ENCODE measurements around the gene PLEKHG4B. TPM values are rescaled to one million over a fixed set of nuclear protein-coding genes. Genes with fewer than 3 reads are reported as not detected.

PLEKHG4B gene
- polyA plus RNA-seq, 1 donor (not counting 4 experiments of a cell fraction or from before 2014, with no cell fraction given), result not detected

DNA sequence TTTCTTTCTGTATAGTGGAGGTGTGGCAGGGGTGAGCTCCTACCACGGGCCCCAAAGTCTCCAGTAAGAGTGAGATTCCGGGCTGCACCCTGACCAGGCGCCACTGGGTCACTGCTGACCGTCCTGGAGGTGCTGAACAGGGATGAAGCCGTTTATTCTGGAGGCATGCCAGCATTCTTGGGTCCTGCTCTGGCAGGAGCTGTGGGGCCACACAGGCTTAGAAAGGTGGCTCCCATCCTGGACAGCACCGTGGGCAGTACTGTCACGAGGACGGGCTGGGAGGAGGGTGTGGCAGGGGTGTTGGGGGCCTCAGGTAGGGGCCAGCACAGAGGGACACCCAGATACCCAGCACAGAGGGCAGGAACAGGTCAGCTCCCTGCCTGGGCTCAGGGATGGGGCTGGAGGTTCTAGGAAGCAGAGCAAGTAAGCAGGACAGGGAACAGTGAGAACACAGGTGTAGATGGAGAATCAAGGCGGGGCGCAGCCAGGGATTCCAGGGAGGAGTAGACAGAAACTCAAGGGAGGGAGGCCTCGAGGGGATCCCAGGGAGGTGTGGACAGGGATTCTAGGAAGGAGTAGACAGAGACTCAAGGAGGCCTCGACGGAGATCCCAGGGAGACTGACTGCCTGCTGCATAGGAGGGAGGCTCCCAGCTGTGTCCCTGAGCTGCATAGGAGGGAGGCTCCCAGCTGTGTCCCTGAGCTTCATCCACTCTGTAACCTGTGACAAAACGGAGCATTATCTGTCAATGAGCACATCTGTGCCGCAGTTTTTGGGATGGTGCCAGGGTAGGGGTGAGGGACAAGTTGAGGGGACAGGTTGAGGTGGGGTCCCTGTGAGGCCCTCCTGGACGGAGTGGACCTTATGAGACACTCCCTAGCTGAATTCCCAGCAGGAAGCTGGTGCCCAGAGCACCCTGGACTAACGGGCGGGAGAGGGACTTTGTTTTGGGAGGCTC lies 1.1 kb upstream of the PLEKHG4B start:
- no peak overlapping the region for H2AFZ ChIP-seq (ENCODE audit: control insufficient read depth, low read length)
- no peak overlapping the region for H3K4me2 ChIP-seq (ENCODE audit: control insufficient read depth, extremely low read depth, insufficient read depth, low read depth, low read length)
- peaks cover 68% of the 10 kb centered on the region for H3K27me3 ChIP-seq (ENCODE audit: control insufficient read depth, extremely low read depth, insufficient read depth, low read length)
- H3K36me3 ChIP-seq (ENCODE audit: control insufficient read depth in 2 of 2, extremely low read depth in 1 of 2, insufficient read depth in 2 of 2, low read length in 2 of 2), result no peaks in the 10 kb centered on the region
- no peak overlapping the region for H3K4me3 ChIP-seq (ENCODE audit: control insufficient read depth in 2 of 3, extremely low read depth in 1 of 3, insufficient read depth in 2 of 3, low read depth in 1 of 3, low read length in 3 of 3)
- TF ChIP-seq, protein P1, sequence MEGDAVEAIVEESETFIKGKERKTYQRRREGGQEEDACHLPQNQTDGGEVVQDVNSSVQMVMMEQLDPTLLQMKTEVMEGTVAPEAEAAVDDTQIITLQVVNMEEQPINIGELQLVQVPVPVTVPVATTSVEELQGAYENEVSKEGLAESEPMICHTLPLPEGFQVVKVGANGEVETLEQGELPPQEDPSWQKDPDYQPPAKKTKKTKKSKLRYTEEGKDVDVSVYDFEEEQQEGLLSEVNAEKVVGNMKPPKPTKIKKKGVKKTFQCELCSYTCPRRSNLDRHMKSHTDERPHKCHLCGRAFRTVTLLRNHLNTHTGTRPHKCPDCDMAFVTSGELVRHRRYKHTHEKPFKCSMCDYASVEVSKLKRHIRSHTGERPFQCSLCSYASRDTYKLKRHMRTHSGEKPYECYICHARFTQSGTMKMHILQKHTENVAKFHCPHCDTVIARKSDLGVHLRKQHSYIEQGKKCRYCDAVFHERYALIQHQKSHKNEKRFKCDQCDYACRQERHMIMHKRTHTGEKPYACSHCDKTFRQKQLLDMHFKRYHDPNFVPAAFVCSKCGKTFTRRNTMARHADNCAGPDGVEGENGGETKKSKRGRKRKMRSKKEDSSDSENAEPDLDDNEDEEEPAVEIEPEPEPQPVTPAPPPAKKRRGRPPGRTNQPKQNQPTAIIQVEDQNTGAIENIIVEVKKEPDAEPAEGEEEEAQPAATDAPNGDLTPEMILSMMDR (optimal IDR thresholded peaks at IDR 0.05 in 1 of 3, IDR thresholded peaks at IDR 0.05 in 1 of 3, conservative IDR thresholded peaks at IDR 0.05 in 1 of 3; ENCODE audit: extremely low read depth in 1 of 3, insufficient read depth in 2 of 3, low read length in 3 of 3), result no peak
- peak; percentile 62 for TF ChIP-seq EZH2 (IDR thresholded peaks at IDR 0.05; ENCODE audit: low read length)
- no peaks in the 10 kb centered on the region for H3K79me2 ChIP-seq (ENCODE audit: control insufficient read depth, insufficient read depth, low read length)
- no peak overlapping the region for H3K9ac ChIP-seq (ENCODE audit: control insufficient read depth, extremely low read depth, insufficient read depth, low read length)
- H4K20me1 ChIP-seq (ENCODE audit: control insufficient read depth, extremely low read depth, insufficient read depth, low read length), result no peaks in the 10 kb centered on the region
- H3K9me1 ChIP-seq (ENCODE audit: control insufficient read depth, extremely low read depth, insufficient read depth, low read length), result no peaks in the 10 kb centered on the region
- dilution Hi-C loops (cut with MboI; ENCODE audit: extremely low pct_ligation_motif_present, low sequenced_read_pairs), result no loop called here
- H3K9me3 ChIP-seq (ENCODE audit: control insufficient read depth, low read depth, low read length), result no peaks in the 10 kb centered on the region
- H3K27ac ChIP-seq (ENCODE audit: control insufficient read depth, insufficient read depth, low read length), result no peak overlapping the region
- H3K4me1 ChIP-seq (ENCODE audit: control insufficient read depth, extremely low read depth, insufficient read depth, low read length), result no peaks in the 10 kb centered on the region
- no peak for FAIRE-seq
- DNase-seq (ENCODE audit: low read depth, low spot score), result no peak

DNA sequence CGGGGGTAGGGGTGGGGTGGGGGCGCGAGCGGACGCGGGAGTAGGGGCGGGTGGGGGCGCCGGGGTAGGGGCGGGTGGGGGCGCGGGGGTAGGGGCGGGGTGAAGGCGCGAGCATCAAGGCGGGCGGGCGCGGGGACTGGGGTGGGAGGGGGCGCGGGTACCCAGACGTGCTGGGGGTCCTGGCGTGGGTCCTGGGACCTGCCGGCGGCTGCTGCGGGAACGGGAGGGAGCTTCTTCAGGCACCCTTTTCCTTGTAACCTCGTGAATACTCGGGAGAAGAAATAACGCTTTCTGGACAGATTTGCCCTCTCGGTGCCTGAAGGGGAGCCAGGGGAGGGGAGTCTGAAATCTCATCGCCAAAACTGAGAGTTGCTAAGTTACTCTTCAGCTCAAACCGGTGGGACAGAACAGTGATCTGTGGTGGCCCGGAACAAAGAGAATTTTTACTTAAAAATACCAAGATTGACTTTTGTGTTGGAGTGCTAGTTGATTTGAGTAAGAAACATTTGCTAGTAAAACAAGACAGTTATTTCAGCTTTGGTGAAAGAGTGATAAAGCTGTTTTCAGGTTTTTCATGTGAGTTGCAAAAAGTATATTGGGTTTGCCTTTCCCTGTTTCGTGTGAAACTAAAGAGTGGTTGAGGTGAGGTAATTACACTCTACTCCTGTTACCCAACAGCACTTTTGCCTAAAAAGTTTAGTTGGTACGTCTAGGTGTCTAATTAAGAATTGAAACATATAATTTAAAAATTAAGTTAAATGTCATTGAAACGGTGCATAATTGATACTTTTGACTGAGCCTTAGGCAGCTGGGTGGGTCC lies 643 bp downstream of the PLEKHG4B start:
- no peak overlapping the region for H3K27ac ChIP-seq (ENCODE audit: control insufficient read depth, insufficient read depth, low read length)
- peak; percentile 68 for TF ChIP-seq EZH2 (IDR thresholded peaks at IDR 0.05; ENCODE audit: low read length)
- TF ChIP-seq, protein P1 (optimal IDR thresholded peaks at IDR 0.05 in 1 of 3, IDR thresholded peaks at IDR 0.05 in 1 of 3, conservative IDR thresholded peaks at IDR 0.05 in 1 of 3; ENCODE audit: extremely low read depth in 1 of 3, insufficient read depth in 2 of 3, low read length in 3 of 3), result no peak
- no peaks in the 10 kb centered on the region for H3K9me3 ChIP-seq (ENCODE audit: control insufficient read depth, low read depth, low read length)
- H3K36me3 ChIP-seq (ENCODE audit: control insufficient read depth in 2 of 2, extremely low read depth in 1 of 2, insufficient read depth in 2 of 2, low read length in 2 of 2), result no peaks in the 10 kb centered on the region
- no peak overlapping the region for H2AFZ ChIP-seq (ENCODE audit: control insufficient read depth, low read length)
- H4K20me1 ChIP-seq (ENCODE audit: control insufficient read depth, extremely low read depth, insufficient read depth, low read length), result no peaks in the 10 kb centered on the region
- H3K27me3 ChIP-seq (ENCODE audit: control insufficient read depth, extremely low read depth, insufficient read depth, low read length), result peaks cover 71% of the 10 kb centered on the region
- H3K9me1 ChIP-seq (ENCODE audit: control insufficient read depth, extremely low read depth, insufficient read depth, low read length), result no peaks in the 10 kb centered on the region
- H3K4me2 ChIP-seq (ENCODE audit: control insufficient read depth, extremely low read depth, insufficient read depth, low read depth, low read length), result no peak overlapping the region
- H3K79me2 ChIP-seq (ENCODE audit: control insufficient read depth, insufficient read depth, low read length), result no peaks in the 10 kb centered on the region
- DNase-seq (ENCODE audit: low read depth, low spot score), result no peak
- H3K9ac ChIP-seq (ENCODE audit: control insufficient read depth, extremely low read depth, insufficient read depth, low read length), result no peak overlapping the region
- H3K4me1 ChIP-seq (ENCODE audit: control insufficient read depth, extremely low read depth, insufficient read depth, low read length), result no peaks in the 10 kb centered on the region
- no peak overlapping the region for H3K4me3 ChIP-seq (ENCODE audit: control insufficient read depth in 2 of 3, extremely low read depth in 1 of 3, insufficient read depth in 2 of 3, low read depth in 1 of 3, low read length in 3 of 3)
- dilution Hi-C loops (cut with MboI; ENCODE audit: extremely low pct_ligation_motif_present, low sequenced_read_pairs), result no loop called here
- FAIRE-seq, result no peak

Measured in keratinocyte (primary cell).